H1 (cell line): ENCODE data around the gene PLA2G4E. TPM values are rescaled to one million over a fixed set of nuclear protein-coding genes. Genes with fewer than 3 reads are reported as not detected.

Experiments used
- ASH2L ChIP-seq: fragments of 200-600, 300-600 bp; sonication (generic); IDR thresholded peaks from one replicate; pipeline ENCODE4 v1.7.1; 2017; ENCODE audit warnings: low read length
- ATF3 ChIP-seq: IDR thresholded peaks from 2 replicates; pipeline ENCODE4 v1.6.1; 2011; ENCODE audit warnings: low read depth, mild to moderate bottlenecking, low read length; ENCODE audit not compliant: insufficient read depth
- CBX5 ChIP-seq: fragments of 300-800, 300-1000 bp; sonication (generic); IDR thresholded peaks from 2 replicates; pipeline ENCODE4 v1.7.1; 2016; ENCODE audit warnings: antibody characterized with exemption, low read length, low read depth
- CHD7 ChIP-seq: fragments of 300-600 bp; sonication (generic); IDR thresholded peaks from 2 replicates; pipeline ENCODE4 v1.7.1; 2012; ENCODE audit warnings: low read length, moderate library complexity, mild to moderate bottlenecking, inconsistent platforms; ENCODE audit not compliant: insufficient replicate concordance
- KDM1A ChIP-seq: fragments of 200-600, 300-600 bp; sonication (generic); IDR thresholded peaks from 2 replicates; pipeline ENCODE4 v1.7.1; 2016; ENCODE audit warnings: mild to moderate bottlenecking, low read length, borderline replicate concordance
- KDM4A ChIP-seq: IDR thresholded peaks from one replicate; pipeline ENCODE4 v1.7.1; 2012; ENCODE audit warnings: low read depth, mild to moderate bottlenecking, moderate library complexity, low read length, inconsistent platforms; ENCODE audit not compliant: severe bottlenecking
- MAFK ChIP-seq: IDR thresholded peaks from 2 replicates; pipeline ENCODE4 v1.6.1; 2012; ENCODE audit warnings: low read depth, mild to moderate bottlenecking, improper control_type of control experiment, low read length
- MAX ChIP-seq: IDR thresholded peaks from 2 replicates; pipeline ENCODE4 v1.6.1; 2012; ENCODE audit warnings: inconsistent platforms
- TAF7 ChIP-seq: optimal IDR thresholded peaks from 2 replicates; pipeline ENCODE3; 2011; ENCODE audit warnings: low read depth, mild to moderate bottlenecking, inconsistent platforms, low read length, moderate library complexity, borderline replicate concordance
- polyA plus RNA-seq, 7 experiments: library from polyadenylated mRNA; depleted of rRNA in 3 of 7; stranded (reverse) in 5 of 7; unstranded in 2 of 7; fragments of >200 nt in 5 of 7; fragments of 200-250 nt in 2 of 7; gene quantifications; 1 replicate in 5 of 7; 2 replicates in 1 of 7; 4 replicates in 1 of 7; pipeline versions ENCODE4 v1.2.1 to v1.2.3, GENCODE V29; 2011 to 2013; ENCODE audit warnings: missing spikeins in 2 of 7, mixed read lengths in 2 of 7
- total RNA-seq: library from RNA; stranded (reverse); fragmentation: NEBNext Ultra II Directional; extraction: Animal tissue kit (Norgen Biotek cat#: 25700); gene quantifications from 2 replicates; pipeline ENCODE4 v1.2.1, GENCODE V29; 2021

Gene PLA2G4E
- total and polyA plus RNA-seq, 2 of the 8 experiments (the other 6 are each of a cell fraction or from before 2014, with no cell fraction given) = 0.03 TPM; not detected in 1

DNA sequence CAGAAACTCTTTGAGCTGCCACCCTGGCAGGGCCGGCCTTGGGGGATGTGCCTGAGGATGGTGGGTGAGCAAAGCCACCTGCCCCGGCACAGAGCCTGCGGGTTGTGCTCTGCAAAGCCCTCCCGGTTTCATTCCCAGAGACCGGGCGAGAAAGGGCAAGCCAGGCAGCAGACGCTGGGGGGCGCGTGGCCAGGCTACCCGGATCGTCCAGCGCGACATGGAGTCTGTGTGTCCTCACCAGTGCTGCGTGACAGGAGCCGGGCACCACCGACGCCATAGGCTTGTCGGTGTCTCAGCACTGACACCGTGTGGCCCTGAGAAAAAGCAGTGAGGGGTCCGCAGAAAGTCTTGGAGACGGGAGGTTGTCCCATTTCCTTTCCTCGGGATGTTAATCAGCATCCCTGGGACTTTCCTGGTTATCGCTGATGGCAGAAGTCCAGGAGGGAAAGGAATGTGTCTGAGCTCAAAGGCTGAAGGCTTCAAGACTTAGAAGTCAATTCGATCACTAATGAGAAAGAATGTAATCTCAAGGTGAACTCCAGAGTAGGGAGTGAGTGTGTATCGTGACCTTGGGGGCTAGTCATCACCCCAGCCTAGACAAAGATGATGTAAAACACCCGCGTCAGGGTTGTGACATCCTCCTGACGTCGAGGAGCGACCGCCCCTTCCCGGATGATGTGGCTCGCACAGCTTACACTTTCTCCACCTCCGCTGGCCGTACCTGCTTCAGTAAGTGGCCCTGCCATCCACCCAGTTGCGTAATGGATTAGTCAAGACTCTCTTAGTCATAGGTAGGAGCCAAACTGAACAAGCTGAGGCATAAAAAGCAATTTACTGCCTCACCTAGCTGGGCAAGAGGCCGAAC is 36.3 kb upstream of the PLA2G4E start (continued):
- TF ChIP-seq CHD7 (no peak), KDM4A (peak; percentile 61), MAFK (no peak), ATF3 (no peak), KDM1A (no peak; the same call in 1 of the 2 replicates), ASH2L (no peak), MAX (peak; percentile 84), CBX5 (no peak), TAF7 (peak; percentile 68)
